Activated CD4-positive, alpha-beta T cell treated with anti-CD3 and anti-CD28 coated beads, Interleukin-2, amount 10 ng/mL, durations not matched to agents 24 days and 14 days (primary cell): ENCODE measurements around the gene KRTAP10-9. TPM values are rescaled to one million over a fixed set of nuclear protein-coding genes. Genes with fewer than 3 reads are reported as not detected.
A peak's percentile ranks its signal among the peaks of the same experiment; 100 is the strongest.
"Not testable (repeated sequence)": the region's sequence is repeated elsewhere in the genome, so short reads cannot be mapped to it uniquely, and the experiment has no call there.

Source experiments
- DNase-seq: peaks from one replicate; pipeline ENCODE4 v3.0.0; 2022
- H3K27ac Mint-ChIP-seq: one replicate; pipeline ENCODE4 v1.8.0; 2022; ENCODE audit warnings: mild to moderate bottlenecking, mixed read lengths
- H3K27me3 Mint-ChIP-seq: one replicate; pipeline ENCODE4 v1.8.0; 2022; ENCODE audit warnings: mixed read lengths
- H3K36me3 Mint-ChIP-seq: one replicate; pipeline ENCODE4 v1.8.0; 2022; ENCODE audit warnings: low read depth, mild to moderate bottlenecking, mixed read lengths
- H3K4me1 Mint-ChIP-seq: one replicate; pipeline ENCODE4 v1.8.0; 2021; ENCODE audit warnings: mixed read lengths
- H3K4me3 Mint-ChIP-seq: one replicate; pipeline ENCODE4 v1.8.0; 2022; ENCODE audit warnings: mild to moderate bottlenecking, moderate library complexity, mixed read lengths
- H3K9me3 Mint-ChIP-seq: one replicate; pipeline ENCODE4 v1.8.0; 2021; ENCODE audit warnings: mixed read lengths
- intact Hi-C: fragments of 100-400 bp; cut with micrococcal nuclease; formaldehyde crosslinking; loops from one replicate; pipeline ENCODE4 v1.15.1; 2023
- total RNA-seq: library from RNA; stranded (reverse); gene quantifications from 2 replicates; pipeline ENCODE4 v1.2.3, GENCODE V29; 2022

The KRTAP10-9 gene
- total RNA-seq, result not detected in 2 replicates

- peaks cover 43% of the 10 kb centered on the region for H3K9me3 Mint-ChIP-seq
- intact Hi-C loops, result no loop called here
Observed at GRCh38 chr21:44626673-44627143, at the start of gene KRTAP10-9. KRTAP10-9 (plus strand) TSS chr21:44627093; CDS start chr21:44627172, 79 bp downstream.

GRCh38 chr21:44578371-44579055, 48.4 kb upstream of the KRTAP10-9 start:
- H3K9me3 Mint-ChIP-seq, result peaks cover 21% of the 10 kb centered on the region
- H3K36me3 Mint-ChIP-seq, result peaks cover 10% of the 10 kb centered on the region
- no peak for DNase-seq
- intact Hi-C loops, result no loop called here
- no peak overlapping the region for H3K4me3 Mint-ChIP-seq
- peaks cover 3% of the 10 kb centered on the region for H3K27me3 Mint-ChIP-seq
- H3K27ac Mint-ChIP-seq, result no peak overlapping the region
- peaks cover 3% of the 10 kb centered on the region for H3K4me1 Mint-ChIP-seq

More at GRCh38 chr21:44626673-44627143, at the start of gene KRTAP10-9:
- Mint-ChIP-seq H3K4me3 (no peak within 1 kb of the TSS), H3K4me1 (peaks cover 5% of the 10 kb centered on the region), H3K27me3 (peaks cover 4% of the 10 kb centered on the region), H3K27ac (no peak within 1 kb of the TSS), H3K36me3 (peaks cover 19% of the 10 kb centered on the region)
- no peak for DNase-seq

- H3K36me3 Mint-ChIP-seq, result peaks cover 10% of the 10 kb centered on the region
- intact Hi-C loops, result no loop called here
- DNase-seq, result no peak
- H3K9me3 Mint-ChIP-seq, result peaks cover 21% of the 10 kb centered on the region
- H3K27ac Mint-ChIP-seq, result no peak overlapping the region
- H3K4me3 Mint-ChIP-seq, result no peak overlapping the region
- H3K4me1 Mint-ChIP-seq, result peaks cover 5% of the 10 kb centered on the region
- peaks cover 3% of the 10 kb centered on the region for H3K27me3 Mint-ChIP-seq
Observed at GRCh38 chr21:44579056-44579832, 47.6 kb upstream of the KRTAP10-9 start.

- Mint-ChIP-seq H3K36me3 (peaks cover 10% of the 10 kb centered on the region), H3K27ac (no peak overlapping the region), H3K27me3 (peaks cover 3% of the 10 kb centered on the region), H3K9me3 (peaks cover 21% of the 10 kb centered on the region), H3K4me1 (peaks cover 5% of the 10 kb centered on the region), H3K4me3 (no peak overlapping the region)
- DNase-seq, result no peak
- intact Hi-C loops, result no loop called here
Observed at GRCh38 chr21:44579833-44580144, 47.1 kb upstream of the KRTAP10-9 start.

- H3K4me1 Mint-ChIP-seq, DNase-seq, H3K27me3 Mint-ChIP-seq, H3K4me3 Mint-ChIP-seq, intact Hi-C loops, H3K27ac Mint-ChIP-seq: not testable (repeated sequence)
- peaks cover 10% of the 10 kb centered on the region for H3K36me3 Mint-ChIP-seq
- peaks cover 21% of the 10 kb centered on the region for H3K9me3 Mint-ChIP-seq
Observed at GRCh38 chr21:44580231-44580821, 46.6 kb upstream of the KRTAP10-9 start, which contains the start of gene KRTAP10-5. KRTAP10-5 (minus strand) TSS chr21:44580604; CDS start chr21:44580578, 26 bp downstream.

- Mint-ChIP-seq H3K4me3 (no peak overlapping the region), H3K4me1 (peaks cover 5% of the 10 kb centered on the region), H3K27me3 (peaks cover 10% of the 10 kb centered on the region), H3K36me3 (peaks cover 10% of the 10 kb centered on the region), H3K9me3 (peaks cover 16% of the 10 kb centered on the region), H3K27ac (no peak overlapping the region)
- DNase-seq, result no peak
- intact Hi-C loops, result no loop called here
Observed at GRCh38 chr21:44581158-44581557, 45.7 kb upstream of the KRTAP10-9 start.

- Mint-ChIP-seq H3K4me1 (peaks cover 5% of the 10 kb centered on the region), H3K4me3 (no peak overlapping the region), H3K36me3 (peaks cover 10% of the 10 kb centered on the region), H3K9me3 (peaks cover 19% of the 10 kb centered on the region), H3K27ac (no peak overlapping the region), H3K27me3 (peaks cover 18% of the 10 kb centered on the region)
- intact Hi-C loops, result no loop called here
- no peak for DNase-seq
Observed at GRCh38 chr21:44582055-44582454, 44.8 kb upstream of the KRTAP10-9 start.

GRCh38 chr21:44583089-44583799, 43.6 kb upstream of the KRTAP10-9 start:
- peaks cover 7% of the 10 kb centered on the region for H3K36me3 Mint-ChIP-seq
- intact Hi-C loops, result no loop called here
- no peak overlapping the region for H3K4me3 Mint-ChIP-seq
- peaks cover 5% of the 10 kb centered on the region for H3K4me1 Mint-ChIP-seq
- no peak overlapping the region for H3K27ac Mint-ChIP-seq
- H3K27me3 Mint-ChIP-seq, result peaks cover 30% of the 10 kb centered on the region
- no peak for DNase-seq
- peaks cover 11% of the 10 kb centered on the region for H3K9me3 Mint-ChIP-seq

GRCh38 chr21:44583800-44584147, 43.1 kb upstream of the KRTAP10-9 start:
- Mint-ChIP-seq H3K36me3 (peaks cover 7% of the 10 kb centered on the region), H3K4me3 (no peak overlapping the region), H3K27me3 (peaks cover 32% of the 10 kb centered on the region), H3K4me1 (peaks cover 5% of the 10 kb centered on the region), H3K9me3 (peaks cover 11% of the 10 kb centered on the region), H3K27ac (no peak overlapping the region)
- intact Hi-C loops, result no loop called here
- DNase-seq, result peak; percentile 71

- peaks cover 32% of the 10 kb centered on the region for H3K27me3 Mint-ChIP-seq
- peaks cover 11% of the 10 kb centered on the region for H3K9me3 Mint-ChIP-seq
- H3K4me1 Mint-ChIP-seq, result peaks cover 5% of the 10 kb centered on the region
- H3K27ac Mint-ChIP-seq, result no peak overlapping the region
- no peak overlapping the region for H3K4me3 Mint-ChIP-seq
- no peak for DNase-seq
- intact Hi-C loops, result no loop called here
- H3K36me3 Mint-ChIP-seq, result peaks cover 3% of the 10 kb centered on the region
Observed at GRCh38 chr21:44585892-44586291, 41.0 kb upstream of the KRTAP10-9 start.

GRCh38 chr21:44589094-44589493, 37.8 kb upstream of the KRTAP10-9 start:
- Mint-ChIP-seq H3K4me1 (no peaks in the 10 kb centered on the region), H3K27ac (no peak overlapping the region), H3K36me3 (no peaks in the 10 kb centered on the region), H3K4me3 (no peak overlapping the region), H3K27me3 (peaks cover 32% of the 10 kb centered on the region), H3K9me3 (peaks cover 4% of the 10 kb centered on the region)
- no peak for DNase-seq
- intact Hi-C loops, result no loop called here

GRCh38 chr21:44589586-44590305, 37.1 kb upstream of the KRTAP10-9 start:
- H3K9me3 Mint-ChIP-seq, result peaks cover 4% of the 10 kb centered on the region
- H3K36me3 Mint-ChIP-seq, result no peaks in the 10 kb centered on the region
- no peaks in the 10 kb centered on the region for H3K4me1 Mint-ChIP-seq
- no peak for DNase-seq
- intact Hi-C loops, result no loop called here
- no peak overlapping the region for H3K4me3 Mint-ChIP-seq
- H3K27ac Mint-ChIP-seq, result no peak overlapping the region
- H3K27me3 Mint-ChIP-seq, result peaks cover 30% of the 10 kb centered on the region

- H3K9me3 Mint-ChIP-seq, result peaks cover 4% of the 10 kb centered on the region
- no peak overlapping the region for H3K27ac Mint-ChIP-seq
- peaks cover 27% of the 10 kb centered on the region for H3K27me3 Mint-ChIP-seq
- H3K4me3 Mint-ChIP-seq, result no peak overlapping the region
- intact Hi-C loops, result no loop called here
- no peaks in the 10 kb centered on the region for H3K36me3 Mint-ChIP-seq
- H3K4me1 Mint-ChIP-seq, result no peaks in the 10 kb centered on the region
- no peak for DNase-seq
Observed at GRCh38 chr21:44590311-44590721, 36.6 kb upstream of the KRTAP10-9 start.
